Activated CD4-positive, alpha-beta T cell treated with anti-CD3 and anti-CD28 coated beads, Interleukin-2, amount 10 ng/mL, durations not matched to agents 24 days and 14 days (primary cell): ENCODE measurements around the gene PABPC3. TPM values are rescaled to one million over a fixed set of nuclear protein-coding genes. Genes with fewer than 3 reads are reported as not detected.

Source experiments
- DNase-seq: peaks from one replicate; pipeline ENCODE4 v3.0.0; 2022
- H3K27ac Mint-ChIP-seq: one replicate; pipeline ENCODE4 v1.8.0; 2022; ENCODE audit warnings: mild to moderate bottlenecking, mixed read lengths
- H3K27me3 Mint-ChIP-seq: one replicate; pipeline ENCODE4 v1.8.0; 2022; ENCODE audit warnings: mixed read lengths
- H3K36me3 Mint-ChIP-seq: one replicate; pipeline ENCODE4 v1.8.0; 2022; ENCODE audit warnings: low read depth, mild to moderate bottlenecking, mixed read lengths
- H3K4me1 Mint-ChIP-seq: one replicate; pipeline ENCODE4 v1.8.0; 2021; ENCODE audit warnings: mixed read lengths
- H3K4me3 Mint-ChIP-seq: one replicate; pipeline ENCODE4 v1.8.0; 2022; ENCODE audit warnings: mild to moderate bottlenecking, moderate library complexity, mixed read lengths
- H3K9me3 Mint-ChIP-seq: one replicate; pipeline ENCODE4 v1.8.0; 2021; ENCODE audit warnings: mixed read lengths
- intact Hi-C: fragments of 100-400 bp; cut with micrococcal nuclease; formaldehyde crosslinking; loops from one replicate; pipeline ENCODE4 v1.15.1; 2023
- total RNA-seq: library from RNA; stranded (reverse); gene quantifications from 2 replicates; pipeline ENCODE4 v1.2.3, GENCODE V29; 2022

PABPC3 gene
- total RNA-seq, 1 donor from 2014 or later: 0.54 TPM

- H3K27me3 Mint-ChIP-seq: peaks cover 16% of the 10 kb centered on the region
Observed at GRCh38 chr13:25084096-25084495, 11.8 kb upstream of the PABPC3 start.

DNA sequence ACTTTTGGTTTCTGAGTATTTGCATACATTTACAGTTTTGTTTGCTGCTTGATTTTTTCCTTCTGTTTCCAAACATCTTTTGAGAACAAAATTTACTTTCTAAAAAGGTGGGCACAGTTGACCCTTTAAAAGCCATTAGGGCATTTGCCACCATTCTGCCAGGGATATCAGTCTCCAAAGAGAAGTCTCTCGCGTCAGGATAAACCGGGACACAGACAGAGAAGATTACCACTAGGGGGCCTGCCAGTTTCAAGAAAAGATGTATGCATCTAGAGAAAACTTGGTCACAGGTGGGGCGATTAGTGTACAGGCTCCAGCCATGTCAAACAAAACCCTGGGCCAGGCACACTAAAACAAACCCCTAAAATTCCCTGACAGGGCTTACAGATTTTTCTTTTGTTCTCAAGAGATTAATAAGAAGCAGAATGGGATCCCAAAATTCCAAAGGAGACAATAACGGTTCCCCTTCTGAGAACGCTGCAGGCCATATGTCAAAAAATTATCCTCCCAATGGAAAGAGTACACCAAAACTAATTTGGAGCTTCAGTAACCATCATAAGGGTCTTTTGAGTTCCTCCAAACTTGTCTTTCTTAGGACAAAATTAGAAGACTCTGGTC, 10.7 kb upstream of the PABPC3 start:
- H3K27me3 Mint-ChIP-seq: peaks cover 15% of the 10 kb centered on the region
- H3K4me3 Mint-ChIP-seq: no peak overlapping the region
- no peaks in the 10 kb centered on the region for H3K36me3 Mint-ChIP-seq
- peak; percentile 65 for DNase-seq
- H3K9me3 Mint-ChIP-seq: no peaks in the 10 kb centered on the region
- H3K27ac Mint-ChIP-seq: no peak overlapping the region
- intact Hi-C loops: loop anchor here (1.0 kb wide), 1 partner anchor 29 kb away; no protein-coding TSS in a partner anchor
- H3K4me1 Mint-ChIP-seq: no peaks in the 10 kb centered on the region

More at GRCh38 chr13:25084096-25084495, 11.8 kb upstream of the PABPC3 start:
- intact Hi-C loops: no loop called here
- H3K4me3 Mint-ChIP-seq: no peak overlapping the region
- no peaks in the 10 kb centered on the region for H3K9me3 Mint-ChIP-seq
- H3K27ac Mint-ChIP-seq: no peak overlapping the region
- H3K36me3 Mint-ChIP-seq: no peaks in the 10 kb centered on the region
- DNase-seq: no peak
- H3K4me1 Mint-ChIP-seq: no peaks in the 10 kb centered on the region

DNA sequence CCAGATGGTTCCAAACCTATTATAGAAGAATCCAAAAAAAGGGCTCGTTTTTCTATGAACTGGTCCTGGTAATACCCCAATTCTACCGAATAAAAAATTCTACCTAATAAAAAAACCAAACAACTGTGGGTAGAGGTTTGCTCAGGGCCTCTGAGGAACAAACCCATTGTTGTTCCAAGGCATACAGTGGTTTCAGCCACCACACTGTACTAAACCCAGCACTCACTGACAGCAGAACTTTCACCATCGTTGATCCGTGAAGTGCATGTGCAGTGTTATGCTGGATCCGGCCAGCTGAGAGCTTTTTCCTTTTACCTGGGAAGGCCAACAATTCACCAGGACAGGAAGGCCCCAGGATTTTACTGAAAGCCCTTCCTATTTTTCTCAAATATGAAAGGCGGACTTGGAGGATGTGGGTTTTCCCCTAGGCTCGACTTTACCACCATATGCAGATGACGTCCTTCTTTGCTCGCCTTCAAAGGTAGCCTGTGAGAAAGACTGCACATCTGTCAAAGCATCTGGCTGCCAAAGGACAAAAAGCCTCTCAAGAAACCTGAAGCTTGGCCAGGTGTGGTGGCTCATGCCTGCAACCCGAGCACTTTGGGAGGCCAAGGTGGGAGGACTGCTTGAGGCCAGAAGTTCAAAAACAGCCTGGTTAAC, 7.2 kb upstream of the PABPC3 start:
- H3K4me3 Mint-ChIP-seq: no peak overlapping the region
- peaks cover 17% of the 10 kb centered on the region for H3K27me3 Mint-ChIP-seq
- H3K4me1 Mint-ChIP-seq: no peaks in the 10 kb centered on the region
- H3K36me3 Mint-ChIP-seq: no peaks in the 10 kb centered on the region
- peak; percentile 42 for DNase-seq
- H3K27ac Mint-ChIP-seq: no peak overlapping the region
- intact Hi-C loops: no loop called here
- no peaks in the 10 kb centered on the region for H3K9me3 Mint-ChIP-seq

GRCh38 chr13:25097426-25097825, 1.5 kb downstream of the PABPC3 start:
- Mint-ChIP-seq H3K4me3 (no peak overlapping the region), H3K36me3 (no peaks in the 10 kb centered on the region), H3K9me3 (no peaks in the 10 kb centered on the region), H3K4me1 (no peaks in the 10 kb centered on the region), H3K27ac (no peak overlapping the region), H3K27me3 (peaks cover 36% of the 10 kb centered on the region)
- intact Hi-C loops: no loop called here
- DNase-seq: peak; percentile 51

DNA sequence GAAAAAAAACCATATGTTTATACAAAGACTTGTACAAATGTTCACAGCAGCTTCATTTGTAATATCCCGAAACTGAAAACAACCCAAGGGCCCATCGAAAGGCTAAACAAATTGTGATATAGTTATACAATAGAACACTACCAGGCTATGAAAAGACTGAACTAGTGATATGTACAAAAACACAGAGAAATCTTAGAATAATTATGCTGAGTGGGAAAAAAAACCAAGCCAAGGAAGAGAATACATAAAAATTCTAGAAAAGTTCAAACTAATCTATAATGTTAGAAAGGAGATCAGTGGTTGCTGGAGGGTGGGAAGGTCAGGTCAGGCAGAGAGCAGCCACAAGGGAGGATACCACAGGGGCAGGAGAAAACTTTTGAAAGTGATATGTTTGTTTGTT, 7.8 kb downstream of the PABPC3 start:
- H3K27me3 Mint-ChIP-seq: peaks cover 3% of the 10 kb centered on the region
- no peaks in the 10 kb centered on the region for H3K9me3 Mint-ChIP-seq
- H3K4me1 Mint-ChIP-seq: no peaks in the 10 kb centered on the region
- DNase-seq: peak; percentile 2
- no peak overlapping the region for H3K27ac Mint-ChIP-seq
- intact Hi-C loops: no loop called here
- no peaks in the 10 kb centered on the region for H3K36me3 Mint-ChIP-seq
- H3K4me3 Mint-ChIP-seq: no peak overlapping the region

DNA sequence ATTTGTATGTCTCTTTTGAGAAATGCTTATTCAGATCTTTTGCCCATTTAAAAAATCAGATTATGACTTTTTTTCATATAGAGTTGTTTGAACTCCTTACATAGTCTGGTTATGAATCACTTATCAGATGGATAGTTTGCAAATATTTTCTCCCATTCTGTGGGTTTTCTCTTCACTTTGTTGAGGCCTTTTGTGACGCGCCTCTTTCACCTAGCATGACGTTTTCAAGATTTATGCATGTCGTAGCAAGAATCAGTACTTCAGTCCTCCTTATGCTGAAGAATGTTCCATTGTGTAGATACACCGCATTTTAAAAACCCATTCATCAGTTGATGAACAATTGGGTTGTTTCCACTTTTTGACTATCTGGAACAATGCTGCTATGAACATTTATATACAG, 13.4 kb downstream of the PABPC3 start:
- DNase-seq: peak; percentile 22
- Mint-ChIP-seq H3K4me3 (no peak overlapping the region), H3K36me3 (no peaks in the 10 kb centered on the region), H3K27me3 (peaks cover 27% of the 10 kb centered on the region), H3K4me1 (no peaks in the 10 kb centered on the region), H3K27ac (no peak overlapping the region), H3K9me3 (no peaks in the 10 kb centered on the region)
- intact Hi-C loops: no loop called here

DNA sequence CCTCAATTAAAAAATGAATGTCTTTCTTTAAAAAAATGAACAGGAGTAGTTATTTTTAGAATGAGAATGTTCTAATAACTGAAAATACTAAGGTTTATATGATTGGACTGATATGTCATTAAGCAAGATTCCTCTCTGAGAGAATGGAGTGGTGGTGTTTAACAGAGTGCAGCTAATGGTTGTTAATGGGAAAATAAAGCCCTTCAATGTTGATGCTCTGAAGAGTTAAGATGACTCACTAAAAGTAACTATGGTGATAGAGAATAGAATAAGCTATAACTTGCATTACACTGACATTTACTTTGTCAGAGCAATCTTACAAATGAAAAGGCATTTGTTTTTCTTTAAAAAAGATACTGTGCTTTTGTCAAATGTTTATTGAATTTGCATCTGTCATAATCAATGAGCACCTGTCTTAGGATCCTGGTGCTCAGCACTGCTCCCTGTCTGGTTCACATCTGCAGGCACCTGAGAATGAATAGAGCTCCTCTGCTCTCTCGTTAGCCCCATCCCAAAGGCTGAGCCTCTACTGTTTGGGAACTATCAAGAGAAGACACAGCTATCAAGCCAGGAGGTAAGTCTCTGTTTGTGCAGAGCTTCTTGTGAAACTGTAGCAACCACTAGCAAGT, 15.1 kb downstream of the PABPC3 start:
- intact Hi-C loops: loop anchor here (5.0 kb wide), 1 partner anchor 114 kb away; no protein-coding TSS in a partner anchor
- no peak for DNase-seq
- Mint-ChIP-seq H3K36me3 (no peaks in the 10 kb centered on the region), H3K4me1 (no peaks in the 10 kb centered on the region), H3K9me3 (no peaks in the 10 kb centered on the region), H3K27ac (no peak overlapping the region), H3K4me3 (no peak overlapping the region), H3K27me3 (peaks cover 30% of the 10 kb centered on the region)

DNA sequence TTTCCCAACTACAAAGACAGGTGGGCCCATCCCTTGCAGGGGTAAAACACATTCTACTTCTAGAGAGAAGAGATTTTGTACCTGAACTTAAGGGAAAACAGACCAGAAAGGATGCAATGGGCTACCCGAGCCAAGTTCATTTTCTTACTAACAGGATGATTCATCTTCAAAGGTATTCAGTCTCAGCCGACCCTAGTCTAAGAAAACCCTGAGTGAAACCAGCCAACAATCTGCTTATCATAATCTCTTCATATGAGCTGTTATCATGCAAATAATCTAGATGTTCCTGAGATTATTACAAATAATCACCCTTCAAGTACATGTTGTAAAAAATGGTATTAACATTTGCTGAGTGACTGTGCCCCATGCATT, 15.6 kb downstream of the PABPC3 start:
- Mint-ChIP-seq H3K27ac (no peak overlapping the region), H3K4me3 (no peak overlapping the region), H3K4me1 (no peaks in the 10 kb centered on the region), H3K36me3 (no peaks in the 10 kb centered on the region), H3K27me3 (peaks cover 30% of the 10 kb centered on the region), H3K9me3 (no peaks in the 10 kb centered on the region)
- DNase-seq: peak; percentile 26
- intact Hi-C loops: loop anchor here (5.0 kb wide), 1 partner anchor 114 kb away; no protein-coding TSS in a partner anchor

- H3K27me3 Mint-ChIP-seq: peaks cover 31% of the 10 kb centered on the region
- no peaks in the 10 kb centered on the region for H3K4me1 Mint-ChIP-seq
- intact Hi-C loops: loop anchor here (5.0 kb wide), 1 partner anchor 115 kb away; no protein-coding TSS in a partner anchor
- H3K9me3 Mint-ChIP-seq: no peaks in the 10 kb centered on the region
- no peak overlapping the region for H3K4me3 Mint-ChIP-seq
- H3K36me3 Mint-ChIP-seq: no peaks in the 10 kb centered on the region
- H3K27ac Mint-ChIP-seq: no peak overlapping the region
- DNase-seq: peak; percentile 38
Observed at GRCh38 chr13:25112695-25113255, 16.8 kb downstream of the PABPC3 start.

DNA sequence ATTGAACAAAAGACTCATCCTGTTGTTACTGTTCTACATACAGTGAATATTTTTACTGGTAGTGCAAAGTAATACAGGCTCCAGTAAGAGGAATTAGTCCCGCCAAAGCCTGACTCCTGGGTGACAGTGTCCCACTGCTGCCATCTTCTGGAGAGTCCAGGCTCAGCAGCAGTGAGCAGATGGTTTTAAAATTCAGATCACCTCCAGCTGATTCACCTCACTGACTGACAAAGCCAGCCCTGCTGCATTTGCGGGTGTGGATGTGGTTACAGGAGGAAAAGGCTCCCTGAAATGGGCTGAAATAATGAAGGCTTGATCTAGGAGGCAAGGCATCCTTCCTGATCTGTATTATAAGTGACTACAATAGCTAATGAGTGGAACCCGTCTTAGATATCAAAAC, 18.3 kb downstream of the PABPC3 start:
- H3K9me3 Mint-ChIP-seq: no peaks in the 10 kb centered on the region
- no peaks in the 10 kb centered on the region for H3K36me3 Mint-ChIP-seq
- no peak overlapping the region for H3K27ac Mint-ChIP-seq
- no peak overlapping the region for H3K4me3 Mint-ChIP-seq
- H3K4me1 Mint-ChIP-seq: no peaks in the 10 kb centered on the region
- H3K27me3 Mint-ChIP-seq: peaks cover 34% of the 10 kb centered on the region
- peak; percentile 89 for DNase-seq
- intact Hi-C loops: loop anchor here (1.0 to 5.0 kb wide), 2 partner anchors 29 to 117 kb away; no protein-coding TSS in a partner anchor

DNA sequence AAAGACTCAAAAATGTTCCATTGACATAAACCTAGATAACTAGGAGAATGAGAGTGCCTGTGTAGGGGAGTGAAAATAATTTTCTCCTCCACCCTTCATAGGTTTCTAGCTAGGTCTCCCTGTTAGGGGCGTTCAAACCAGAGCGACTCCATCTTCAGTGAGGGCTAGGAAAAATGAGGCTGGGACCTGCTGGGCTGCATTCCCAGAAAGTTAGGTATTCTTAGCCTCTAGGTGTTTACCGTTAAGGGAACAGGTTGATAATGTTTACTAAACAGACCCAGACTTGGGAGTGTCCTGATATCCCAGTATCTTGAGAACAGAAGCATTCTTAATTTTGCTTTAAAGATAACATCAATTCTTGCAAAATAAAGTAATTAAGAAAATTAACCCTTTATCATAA, 20.1 kb downstream of the PABPC3 start:
- no peaks in the 10 kb centered on the region for H3K9me3 Mint-ChIP-seq
- no peaks in the 10 kb centered on the region for H3K36me3 Mint-ChIP-seq
- intact Hi-C loops: no loop called here
- peaks cover 33% of the 10 kb centered on the region for H3K27me3 Mint-ChIP-seq
- no peaks in the 10 kb centered on the region for H3K4me1 Mint-ChIP-seq
- H3K4me3 Mint-ChIP-seq: no peak overlapping the region
- DNase-seq: peak; percentile 1
- H3K27ac Mint-ChIP-seq: no peak overlapping the region

GRCh38 chr13:25117312-25117711, 21.4 kb downstream of the PABPC3 start:
- intact Hi-C loops: no loop called here
- H3K27ac Mint-ChIP-seq: no peak overlapping the region

DNA sequence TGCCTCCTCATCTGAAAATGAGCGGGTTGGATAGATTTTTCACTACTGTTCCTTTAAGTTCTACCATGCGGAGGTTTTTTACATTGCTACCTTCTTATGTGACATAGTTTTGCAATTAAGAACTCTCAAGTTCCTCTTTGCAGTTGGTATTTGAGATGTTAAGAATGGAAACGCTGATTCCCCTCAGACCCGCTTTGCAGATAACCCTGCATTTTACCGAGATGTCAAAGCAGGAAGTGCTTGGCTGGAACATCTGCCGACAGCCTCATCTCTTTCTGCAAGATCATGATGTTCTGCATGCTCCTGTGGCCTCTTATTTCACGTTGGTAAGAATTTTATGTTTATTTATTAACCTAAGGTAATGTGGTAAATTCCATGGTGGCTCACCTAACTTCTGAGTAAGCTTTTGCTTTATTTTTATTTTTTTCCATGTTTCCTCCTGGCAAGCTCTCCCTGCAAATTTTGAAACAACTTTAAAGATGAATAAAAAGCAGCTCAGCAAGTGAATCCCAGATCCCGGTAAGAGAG, 22.5 kb downstream of the PABPC3 start:
- Mint-ChIP-seq H3K36me3 (no peaks in the 10 kb centered on the region), H3K9me3 (no peaks in the 10 kb centered on the region), H3K27me3 (peaks cover 24% of the 10 kb centered on the region), H3K4me1 (no peaks in the 10 kb centered on the region), H3K27ac (no peak overlapping the region), H3K4me3 (no peak overlapping the region)
- intact Hi-C loops: no loop called here
- DNase-seq: peak; percentile 30

More at GRCh38 chr13:25117312-25117711, 21.4 kb downstream of the PABPC3 start:
- Mint-ChIP-seq H3K36me3 (no peaks in the 10 kb centered on the region), H3K4me1 (no peaks in the 10 kb centered on the region), H3K4me3 (no peak overlapping the region), H3K9me3 (no peaks in the 10 kb centered on the region), H3K27me3 (peaks cover 29% of the 10 kb centered on the region)
- no peak for DNase-seq

DNA sequence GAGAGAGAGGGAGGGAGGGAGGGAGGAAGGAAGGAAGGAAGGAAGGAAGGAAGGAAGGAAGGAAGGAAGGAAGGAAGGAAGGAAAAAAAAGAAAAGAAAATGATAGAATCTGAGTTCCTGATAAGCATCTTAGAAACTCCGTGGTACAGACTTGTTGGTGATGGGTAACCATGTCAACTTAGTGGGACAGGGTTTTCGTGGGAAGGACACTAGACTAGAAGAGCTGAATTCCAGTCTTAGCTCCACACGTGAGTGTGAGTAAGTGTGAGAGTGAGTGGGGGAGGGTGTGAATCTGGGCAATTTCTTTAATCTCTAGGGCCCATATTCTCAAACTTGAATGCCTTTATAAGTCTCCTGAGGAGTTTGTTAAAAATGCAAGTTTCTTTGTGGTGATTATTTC, 35.0 kb downstream of the PABPC3 start:
- DNase-seq: no peak
- intact Hi-C loops: no loop called here
- no peaks in the 10 kb centered on the region for H3K9me3 Mint-ChIP-seq
- H3K4me1 Mint-ChIP-seq: no peaks in the 10 kb centered on the region
- peaks cover 20% of the 10 kb centered on the region for H3K27me3 Mint-ChIP-seq
- no peak overlapping the region for H3K4me3 Mint-ChIP-seq
- no peak overlapping the region for H3K27ac Mint-ChIP-seq
- no peaks in the 10 kb centered on the region for H3K36me3 Mint-ChIP-seq
